ENCODE results near the gene HTR2A. TPM values are rescaled to one million over a fixed set of nuclear protein-coding genes. Genes with fewer than 3 reads are reported as not detected.

The HTR2A gene
- polyA plus RNA-seq, 1 donor (not counting 4 experiments of a cell fraction or from before 2014, with no cell fraction given): not detected

DNA sequence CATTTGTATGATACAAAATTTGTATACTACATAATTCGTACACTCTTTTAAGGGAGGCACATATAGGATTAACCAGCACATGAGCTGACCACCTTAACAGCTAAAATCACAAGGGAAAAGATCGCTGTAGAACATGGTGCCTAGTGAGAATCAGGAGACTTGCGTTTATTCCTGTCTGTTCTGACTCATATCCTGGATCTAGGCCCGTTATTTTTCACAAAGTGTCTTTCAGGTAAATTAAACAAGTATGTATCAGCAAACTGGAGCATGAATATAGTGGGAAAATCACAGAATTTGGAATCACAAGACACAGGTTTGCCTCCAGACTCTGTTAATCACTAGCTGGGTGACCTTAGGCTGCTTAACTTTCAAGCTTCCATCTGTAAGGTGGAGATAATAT lies 52.4 kb downstream of the HTR2A start:
- DNase-seq (ENCODE audit: low read depth, low spot score): no peak
- Histone ChIP-seq H4K20me1 (ENCODE audit: control insufficient read depth, extremely low read depth, insufficient read depth, low read length) (no peaks in the 10 kb centered on the region), H3K9ac (ENCODE audit: control insufficient read depth, extremely low read depth, insufficient read depth, low read length) (no peak overlapping the region), H3K27ac (ENCODE audit: control insufficient read depth, insufficient read depth, low read length) (no peak overlapping the region), H3K4me1 (ENCODE audit: control insufficient read depth, extremely low read depth, insufficient read depth, low read length) (no peaks in the 10 kb centered on the region), H2AFZ (ENCODE audit: control insufficient read depth, low read length) (no peak overlapping the region), H3K9me3 (ENCODE audit: control insufficient read depth, low read depth, low read length) (no peaks in the 10 kb centered on the region), H3K9me1 (ENCODE audit: control insufficient read depth, extremely low read depth, insufficient read depth, low read length) (no peaks in the 10 kb centered on the region), H3K79me2 (ENCODE audit: control insufficient read depth, insufficient read depth, low read length) (no peaks in the 10 kb centered on the region), H3K4me2 (ENCODE audit: control insufficient read depth, extremely low read depth, insufficient read depth, low read depth, low read length) (no peak overlapping the region), H3K36me3 (ENCODE audit: control insufficient read depth in 2 of 2, extremely low read depth in 1 of 2, insufficient read depth in 2 of 2, low read length in 2 of 2) (no peaks in the 10 kb centered on the region), H3K27me3 (ENCODE audit: control insufficient read depth, extremely low read depth, insufficient read depth, low read length) (no peaks in the 10 kb centered on the region), H3K4me3 (ENCODE audit: control insufficient read depth in 2 of 3, extremely low read depth in 1 of 3, insufficient read depth in 2 of 3, low read depth in 1 of 3, low read length in 3 of 3) (no peak overlapping the region)
- dilution Hi-C loops (cut with MboI; ENCODE audit: extremely low pct_ligation_motif_present, low sequenced_read_pairs): no loop called here
- TF ChIP-seq CTCF (optimal IDR thresholded peaks at IDR 0.05 in 1 of 3, IDR thresholded peaks at IDR 0.05 in 1 of 3, conservative IDR thresholded peaks at IDR 0.05 in 1 of 3; ENCODE audit: extremely low read depth in 1 of 3, insufficient read depth in 2 of 3, low read length in 3 of 3) (no peak), EZH2 (IDR thresholded peaks at IDR 0.05; ENCODE audit: low read length) (no peak)
- no peak for FAIRE-seq

DNA sequence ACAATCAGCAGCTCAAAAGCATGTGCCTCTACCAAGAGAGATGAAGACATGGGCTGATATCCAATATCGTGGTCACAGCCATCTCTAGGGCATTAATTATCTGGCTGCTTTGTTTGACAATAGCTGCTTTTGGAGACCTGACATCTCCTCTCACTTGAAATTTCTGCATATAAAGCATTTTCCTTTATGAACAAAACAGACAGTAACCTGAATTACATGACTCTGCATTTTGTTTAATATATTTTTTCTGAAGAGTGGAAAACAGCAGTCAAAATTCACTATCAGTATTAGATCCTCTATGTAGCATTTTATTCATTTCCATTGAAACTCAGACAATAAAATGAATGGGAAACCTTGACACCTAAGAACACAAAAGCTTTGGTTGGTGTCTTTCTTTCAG lies 57.5 kb downstream of the HTR2A start:
- dilution Hi-C loops (cut with MboI; ENCODE audit: extremely low pct_ligation_motif_present, low sequenced_read_pairs): no loop called here
- H3K36me3 ChIP-seq (ENCODE audit: control insufficient read depth in 2 of 2, extremely low read depth in 1 of 2, insufficient read depth in 2 of 2, low read length in 2 of 2): no peaks in the 10 kb centered on the region
- H3K79me2 ChIP-seq (ENCODE audit: control insufficient read depth, insufficient read depth, low read length): no peaks in the 10 kb centered on the region
- DNase-seq (ENCODE audit: low read depth, low spot score) (no peak), FAIRE-seq (no peak)
- no peak overlapping the region for H3K4me2 ChIP-seq (ENCODE audit: control insufficient read depth, extremely low read depth, insufficient read depth, low read depth, low read length)
- H3K9me3 ChIP-seq (ENCODE audit: control insufficient read depth, low read depth, low read length): no peaks in the 10 kb centered on the region
- H3K9me1 ChIP-seq (ENCODE audit: control insufficient read depth, extremely low read depth, insufficient read depth, low read length): no peaks in the 10 kb centered on the region
- no peak overlapping the region for H3K9ac ChIP-seq (ENCODE audit: control insufficient read depth, extremely low read depth, insufficient read depth, low read length)
- no peak for TF ChIP-seq EZH2 (IDR thresholded peaks at IDR 0.05; ENCODE audit: low read length)
- no peak for TF ChIP-seq CTCF (optimal IDR thresholded peaks at IDR 0.05 in 1 of 3, IDR thresholded peaks at IDR 0.05 in 1 of 3, conservative IDR thresholded peaks at IDR 0.05 in 1 of 3; ENCODE audit: extremely low read depth in 1 of 3, insufficient read depth in 2 of 3, low read length in 3 of 3)
- no peaks in the 10 kb centered on the region for H3K4me1 ChIP-seq (ENCODE audit: control insufficient read depth, extremely low read depth, insufficient read depth, low read length)
- no peaks in the 10 kb centered on the region for H3K27me3 ChIP-seq (ENCODE audit: control insufficient read depth, extremely low read depth, insufficient read depth, low read length)
- no peak overlapping the region for H3K27ac ChIP-seq (ENCODE audit: control insufficient read depth, insufficient read depth, low read length)
- H3K4me3 ChIP-seq (ENCODE audit: control insufficient read depth in 2 of 3, extremely low read depth in 1 of 3, insufficient read depth in 2 of 3, low read depth in 1 of 3, low read length in 3 of 3): no peak overlapping the region
- H4K20me1 ChIP-seq (ENCODE audit: control insufficient read depth, extremely low read depth, insufficient read depth, low read length): no peaks in the 10 kb centered on the region
- no peak overlapping the region for H2AFZ ChIP-seq (ENCODE audit: control insufficient read depth, low read length)
